Adrenal gland (tissue), 5 donors: ENCODE measurements around the gene WDR4.

ENCODE experiments used
- CTCF ChIP-seq, 6 experiments: fragments of 450-650 bp in 4 of 6; fragments of 200-600 bp in 2 of 6; sonication (generic) in 1 of 6; IDR thresholded peaks; 1 replicate in 5 of 6; 2 replicates in 1 of 6; pipeline versions ENCODE4 v1.5.1 to v1.8.0; 2016 to 2021; ENCODE audit warnings: antibody characterized with exemption in 6 of 6, mild to moderate bottlenecking in 2 of 6, moderate library complexity in 1 of 6
- POLR2A ChIP-seq, 2 donors: fragments of 450-650 bp; IDR thresholded peaks; one replicate each; pipeline ENCODE4 v1.6.1; 2017; ENCODE audit warnings: antibody characterized with exemption in 2 of 2, mild to moderate bottlenecking in 2 of 2, moderate library complexity in 1 of 2
- donor health status: DM: no; HTN: no; CAD: no.

- no peak for TF ChIP-seq CTCF (IDR thresholded peaks at IDR 0.05)
- TF ChIP-seq POLR2A (IDR thresholded peaks at IDR 0.05) = no peak
These were observed 34.1 kb upstream of the WDR4 start for GRCh38 chr21:42913476-42913875.
